K562 (cell line): ENCODE measurements around the gene AFAP1. TPM values are rescaled to one million over a fixed set of nuclear protein-coding genes. Genes with fewer than 3 reads are reported as not detected.

Experiments
- ARID1B ChIP-seq: fragments of 450-650 bp; IDR thresholded peaks from 2 replicates; pipeline ENCODE4 v1.6.1; 2016; ENCODE audit warnings: antibody characterized with exemption, mild to moderate bottlenecking, inconsistent platforms
- ATF1 ChIP-seq, 2 experiments: fragments of 450-650 bp in 1 of 2; IDR thresholded peaks; 2 replicates each; pipeline ENCODE4 v1.6.1; 2016; ENCODE audit warnings: missing compliant biosample characterization in 1 of 2, missing genetic modification characterization in 1 of 2
- CCNT2 ChIP-seq: IDR thresholded peaks from 2 replicates; pipeline ENCODE4 v1.6.1; 2011; ENCODE audit warnings: borderline replicate concordance, low read depth, mild to moderate bottlenecking, moderate library complexity, mixed read lengths, low read length; ENCODE audit not compliant: insufficient read length; ENCODE audit errors: extremely low read depth
- EP300 ChIP-seq: IDR thresholded peaks from 2 replicates; pipeline ENCODE4 v1.6.1; 2012; ENCODE audit warnings: low read length, improper control_type of control experiment
- FOSL1 ChIP-seq: fragments of 200-800 bp; sonication (Bioruptor generic); conservative IDR thresholded peaks from 2 replicates; pipeline ENCODE4 v1.6.1; 2016; ENCODE audit warnings: missing genetic modification characterization, missing compliant biosample characterization
- FOXM1 ChIP-seq, 2 experiments: fragments of 450-650 bp in 1 of 2; sonication (generic) in 1 of 2; formaldehyde crosslinking in 1 of 2; IDR thresholded peaks; 2 replicates each; pipeline versions ENCODE4 v1.6.1 to v1.9.0; 2017 to 2022; ENCODE audit warnings: low read depth in 2 of 2, mild to moderate bottlenecking in 2 of 2, missing genetic modification reagents in 1 of 2, moderate library complexity in 1 of 2
- HNRNPK ChIP-seq: fragments of 200-400 bp; formaldehyde crosslinking; IDR thresholded peaks from one replicate; pipeline ENCODE4 v1.6.1; 2018; ENCODE audit warnings: mild to moderate bottlenecking, low read depth, low read length; ENCODE audit not compliant: poor library complexity, severe bottlenecking
- KHSRP ChIP-seq: fragments of 450-650 bp; IDR thresholded peaks from 2 replicates; pipeline ENCODE4 v1.6.1; 2017
- MAFG ChIP-seq: fragments of 450-650 bp; conservative IDR thresholded peaks from 2 replicates; pipeline ENCODE4 v1.6.1; 2016; ENCODE audit warnings: missing genetic modification characterization, missing compliant biosample characterization
- NFE2 ChIP-seq: IDR thresholded peaks from 2 replicates; pipeline ENCODE4 v1.6.1; 2014; ENCODE audit warnings: antibody characterized with exemption, low read depth
- SIN3B ChIP-seq: fragments of 450-650 bp; IDR thresholded peaks from 2 replicates; pipeline ENCODE4 v1.6.1; 2017; ENCODE audit warnings: low read depth, mild to moderate bottlenecking, moderate library complexity
- SOX6 ChIP-seq: fragments of 450-650 bp; IDR thresholded peaks from 2 replicates; pipeline ENCODE4 v1.6.1; 2014; ENCODE audit warnings: mild to moderate bottlenecking
- SP2 ChIP-seq: IDR thresholded peaks from 2 replicates; pipeline ENCODE4 v1.6.1; 2011; ENCODE audit warnings: mild to moderate bottlenecking, low read depth, low read length, moderate library complexity; ENCODE audit not compliant: poor library complexity, severe bottlenecking; ENCODE audit errors: extremely low read depth
- TAF7 ChIP-seq: fragments of 450-650 bp; IDR thresholded peaks from 2 replicates; pipeline ENCODE4 v1.6.1; 2016; ENCODE audit warnings: missing genetic modification characterization, missing compliant biosample characterization
- TAL1 ChIP-seq: fragments of 450-650 bp; IDR thresholded peaks from 2 replicates; pipeline ENCODE4 v1.6.1; 2016; ENCODE audit warnings: mild to moderate bottlenecking
- TCF3 ChIP-seq: sonication (generic); formaldehyde crosslinking; IDR thresholded peaks from 2 replicates; pipeline ENCODE4 v1.4.0; 2020; ENCODE audit warnings: mild to moderate bottlenecking, missing genetic modification reagents
- ZNF584 ChIP-seq: fragments of 200-800 bp; sonication (Bioruptor generic); IDR thresholded peaks from 2 replicates; pipeline ENCODE4 v1.6.1; 2016; ENCODE audit warnings: low read depth, mild to moderate bottlenecking, missing genetic modification characterization, missing compliant biosample characterization
- ZNF589 ChIP-seq: fragments of 200-800 bp; sonication (Bioruptor generic); IDR thresholded peaks from 2 replicates; pipeline ENCODE4 v1.6.1; 2016; ENCODE audit warnings: low read depth, missing genetic modification characterization, missing compliant biosample characterization
- ZNF76 ChIP-seq: fragments of 250-450 bp; sonication (Bioruptor Pico); IDR thresholded peaks from 2 replicates; pipeline ENCODE4 v1.4.0; 2020; ENCODE audit warnings: mild to moderate bottlenecking, moderate library complexity, borderline replicate concordance
- polyA plus RNA-seq, 8 experiments: library from polyadenylated mRNA; depleted of rRNA in 4 of 8; stranded (reverse) in 5 of 8; unstranded in 3 of 8; fragments of >200 nt; fragmentation: Nextera tagmentation in 2 of 8; fragmentation: Illumina TruSeq in 1 of 8; extraction: Ambion mirVana in 2 of 8; extraction: Trizol in 1 of 8; gene quantifications; 2 replicates each; pipeline versions ENCODE4 v1.2.1 to v1.2.3, GENCODE V29; 2011 to 2014; ENCODE audit warnings: inconsistent platforms in 1 of 8, missing spikeins in 1 of 8
- total RNA-seq, 7 experiments: library from RNA; depleted of rRNA in 6 of 7; stranded (reverse); fragments of >200 nt in 6 of 7; fragmentation: Illumina TruSeq in 2 of 7; extraction: Trizol in 2 of 7; gene quantifications; 2 replicates each; pipeline versions ENCODE4 v1.2.1 to v1.2.3, GENCODE V29; 2011 to 2021; ENCODE audit warnings: low replicate concordance in 1 of 7
- TF ChIP-seq, protein P1 (sequence below), 2 experiments: IDR thresholded peaks; 2 replicates each; pipeline ENCODE4 v1.6.1; 2011; ENCODE audit warnings: borderline replicate concordance in 1 of 2, control low read depth in 1 of 2, low read depth in 1 of 2, low read length in 1 of 2, mild to moderate bottlenecking in 1 of 2, mixed read lengths in 1 of 2, moderate library complexity in 1 of 2; ENCODE audit not compliant: insufficient read depth in 1 of 2, insufficient read length in 1 of 2, poor library complexity in 1 of 2, severe bottlenecking in 1 of 2; ENCODE audit errors: extremely low read depth in 1 of 2
- TF ChIP-seq, protein P2 (sequence below): sonication (generic); formaldehyde crosslinking; IDR thresholded peaks from 2 replicates; pipeline ENCODE4 v1.8.0; 2022; ENCODE audit warnings: missing genetic modification reagents, mild to moderate bottlenecking, borderline replicate concordance
- TF ChIP-seq, protein P3 (sequence below): sonication (generic); formaldehyde crosslinking; IDR thresholded peaks from 2 replicates; pipeline ENCODE4 v1.8.0; 2022; ENCODE audit warnings: mild to moderate bottlenecking, missing genetic modification reagents

AFAP1 gene
- total and polyA plus RNA-seq, 9 of the 15 experiments (the other 6 are each of a cell fraction or from before 2014, with no cell fraction given) = 0.07 to 0.42 (median 0.12) TPM; not detected in 1

DNA sequence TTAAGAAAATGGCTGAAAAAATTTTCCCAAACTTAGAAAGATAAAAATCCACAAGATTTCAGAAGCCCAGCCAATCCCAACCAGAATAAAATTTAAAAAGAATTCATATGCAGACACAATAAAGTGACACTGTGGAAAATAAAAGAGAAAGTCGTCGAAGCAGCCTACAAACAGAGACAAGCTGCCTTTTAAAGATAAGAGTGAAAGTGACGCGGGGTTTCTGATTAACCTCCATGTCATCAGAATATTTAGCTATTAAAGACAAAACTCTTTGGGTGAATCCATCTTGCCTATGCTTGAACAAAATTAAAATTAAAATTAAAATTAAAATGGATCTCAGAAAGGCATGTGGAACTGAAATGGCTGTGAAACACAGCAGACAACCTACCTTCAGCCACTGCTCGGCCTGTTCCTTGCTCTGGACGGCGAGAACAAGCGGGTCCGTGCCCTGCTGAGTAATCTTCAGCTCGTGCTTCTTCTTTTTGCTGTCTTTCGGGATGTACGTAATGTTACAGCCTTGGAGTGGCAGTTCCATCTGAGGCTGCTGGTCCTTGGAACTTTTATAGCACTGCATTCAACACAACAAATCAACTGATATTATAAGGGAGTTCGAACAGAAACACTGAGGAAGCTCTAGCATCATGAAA lies 101.4 kb downstream of the AFAP1 start (continued):
- TF ChIP-seq, protein P1, sequence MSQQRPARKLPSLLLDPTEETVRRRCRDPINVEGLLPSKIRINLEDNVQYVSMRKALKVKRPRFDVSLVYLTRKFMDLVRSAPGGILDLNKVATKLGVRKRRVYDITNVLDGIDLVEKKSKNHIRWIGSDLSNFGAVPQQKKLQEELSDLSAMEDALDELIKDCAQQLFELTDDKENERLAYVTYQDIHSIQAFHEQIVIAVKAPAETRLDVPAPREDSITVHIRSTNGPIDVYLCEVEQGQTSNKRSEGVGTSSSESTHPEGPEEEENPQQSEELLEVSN (IDR thresholded peaks at IDR 0.05; ENCODE audit: borderline replicate concordance in 1 of 2, extremely low read depth in 1 of 2, insufficient read depth in 1 of 2, insufficient read length in 1 of 2, low read depth in 1 of 2, low read length in 1 of 2, poor library complexity in 1 of 2, severe bottlenecking in 1 of 2) = peak in 1 of 2 experiments; percentile 23
- TF ChIP-seq FOSL1 = 0 out of 2 replicates have a peak, but pooled peaks have one; percentile 15
- TF ChIP-seq HNRNPK = no peak
- TF ChIP-seq, protein P2, sequence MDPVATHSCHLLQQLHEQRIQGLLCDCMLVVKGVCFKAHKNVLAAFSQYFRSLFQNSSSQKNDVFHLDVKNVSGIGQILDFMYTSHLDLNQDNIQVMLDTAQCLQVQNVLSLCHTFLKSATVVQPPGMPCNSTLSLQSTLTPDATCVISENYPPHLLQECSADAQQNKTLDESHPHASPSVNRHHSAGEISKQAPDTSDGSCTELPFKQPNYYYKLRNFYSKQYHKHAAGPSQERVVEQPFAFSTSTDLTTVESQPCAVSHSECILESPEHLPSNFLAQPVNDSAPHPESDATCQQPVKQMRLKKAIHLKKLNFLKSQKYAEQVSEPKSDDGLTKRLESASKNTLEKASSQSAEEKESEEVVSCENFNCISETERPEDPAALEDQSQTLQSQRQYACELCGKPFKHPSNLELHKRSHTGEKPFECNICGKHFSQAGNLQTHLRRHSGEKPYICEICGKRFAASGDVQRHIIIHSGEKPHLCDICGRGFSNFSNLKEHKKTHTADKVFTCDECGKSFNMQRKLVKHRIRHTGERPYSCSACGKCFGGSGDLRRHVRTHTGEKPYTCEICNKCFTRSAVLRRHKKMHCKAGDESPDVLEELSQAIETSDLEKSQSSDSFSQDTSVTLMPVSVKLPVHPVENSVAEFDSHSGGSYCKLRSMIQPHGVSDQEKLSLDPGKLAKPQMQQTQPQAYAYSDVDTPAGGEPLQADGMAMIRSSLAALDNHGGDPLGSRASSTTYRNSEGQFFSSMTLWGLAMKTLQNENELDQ (CRISPR knock-in tag) = no peak
- no peak for TF ChIP-seq TAF7
- TF ChIP-seq KHSRP = no peak
- peak; percentile 45; the same call in 1 of the 2 replicates for TF ChIP-seq MAFG
- TF ChIP-seq ATF1 (CRISPR knock-in tag; IDR thresholded peaks at IDR 0.05) = no peak
- peak; percentile 48 for TF ChIP-seq ATF1 (tag; IDR thresholded peaks at IDR 0.05)
- TF ChIP-seq SP2 = no peak
- TF ChIP-seq FOXM1 (IDR thresholded peaks at IDR 0.05; ENCODE audit: low read depth) = 0 out of 2 replicates have a peak, but pooled peaks have one; percentile 22
- no peak for TF ChIP-seq FOXM1 (CRISPR knock-in tag; IDR thresholded peaks at IDR 0.05; ENCODE audit: low read depth)
- peak; percentile 56 for TF ChIP-seq EP300
- TF ChIP-seq TAL1 = peak; percentile 78
- TF ChIP-seq TCF3 (CRISPR knock-in tag) = peak; percentile 57
- peak; percentile 52; the same call in 1 of the 2 replicates for TF ChIP-seq ZNF589 (CRISPR knock-in tag)
- TF ChIP-seq NFE2 = peak; percentile 16
- TF ChIP-seq ZNF76 = no peak
- TF ChIP-seq, protein P3, sequence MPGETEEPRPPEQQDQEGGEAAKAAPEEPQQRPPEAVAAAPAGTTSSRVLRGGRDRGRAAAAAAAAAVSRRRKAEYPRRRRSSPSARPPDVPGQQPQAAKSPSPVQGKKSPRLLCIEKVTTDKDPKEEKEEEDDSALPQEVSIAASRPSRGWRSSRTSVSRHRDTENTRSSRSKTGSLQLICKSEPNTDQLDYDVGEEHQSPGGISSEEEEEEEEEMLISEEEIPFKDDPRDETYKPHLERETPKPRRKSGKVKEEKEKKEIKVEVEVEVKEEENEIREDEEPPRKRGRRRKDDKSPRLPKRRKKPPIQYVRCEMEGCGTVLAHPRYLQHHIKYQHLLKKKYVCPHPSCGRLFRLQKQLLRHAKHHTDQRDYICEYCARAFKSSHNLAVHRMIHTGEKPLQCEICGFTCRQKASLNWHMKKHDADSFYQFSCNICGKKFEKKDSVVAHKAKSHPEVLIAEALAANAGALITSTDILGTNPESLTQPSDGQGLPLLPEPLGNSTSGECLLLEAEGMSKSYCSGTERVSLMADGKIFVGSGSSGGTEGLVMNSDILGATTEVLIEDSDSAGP (CRISPR knock-in tag) = no peak
- TF ChIP-seq ZNF584 (CRISPR knock-in tag) = peak; percentile 34; the same call in 1 of the 2 replicates
- peak; percentile 84 for TF ChIP-seq ARID1B
- TF ChIP-seq SIN3B = no peak
- TF ChIP-seq SOX6 = 0 out of 2 replicates have a peak, but pooled peaks have one; percentile 27
- peak; percentile 17 for TF ChIP-seq CCNT2
